ENCODE data around the gene LDLRAD3.
A peak's percentile ranks its signal among the peaks of the same experiment; 100 is the strongest.

LDLRAD3 gene

DNA sequence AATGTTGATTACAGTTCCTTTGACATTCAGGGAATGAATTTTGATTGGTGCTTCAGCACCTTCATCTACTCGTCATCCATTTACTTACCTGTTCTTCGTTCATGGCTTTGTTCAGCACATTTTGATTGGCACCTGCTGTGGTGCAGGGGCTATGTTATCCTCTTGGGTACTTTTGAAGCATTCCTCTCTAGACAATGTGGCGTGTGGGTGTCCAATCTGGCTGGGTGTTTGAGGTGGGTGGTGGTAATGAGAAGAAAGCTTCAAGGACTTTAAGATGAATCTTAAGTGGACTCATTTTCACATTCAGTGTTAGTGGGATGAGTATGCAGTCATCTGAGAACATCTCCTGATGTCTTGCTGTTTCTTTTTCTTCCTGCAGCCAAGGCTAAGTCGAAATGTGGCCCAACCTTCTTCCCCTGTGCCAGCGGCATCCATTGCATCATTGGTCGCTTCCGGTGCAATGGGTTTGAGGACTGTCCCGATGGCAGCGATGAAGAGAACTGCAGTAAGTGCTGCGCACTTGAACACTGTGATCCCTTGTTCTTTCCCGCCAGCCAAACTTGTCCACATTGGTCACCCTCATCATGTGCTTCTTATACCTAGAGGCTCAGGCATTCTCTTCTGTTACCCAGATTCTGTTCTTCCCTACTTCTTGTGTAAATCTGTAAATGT, 137.5 kb downstream of the LDLRAD3 start:
- no peak for DNase-seq

DNA sequence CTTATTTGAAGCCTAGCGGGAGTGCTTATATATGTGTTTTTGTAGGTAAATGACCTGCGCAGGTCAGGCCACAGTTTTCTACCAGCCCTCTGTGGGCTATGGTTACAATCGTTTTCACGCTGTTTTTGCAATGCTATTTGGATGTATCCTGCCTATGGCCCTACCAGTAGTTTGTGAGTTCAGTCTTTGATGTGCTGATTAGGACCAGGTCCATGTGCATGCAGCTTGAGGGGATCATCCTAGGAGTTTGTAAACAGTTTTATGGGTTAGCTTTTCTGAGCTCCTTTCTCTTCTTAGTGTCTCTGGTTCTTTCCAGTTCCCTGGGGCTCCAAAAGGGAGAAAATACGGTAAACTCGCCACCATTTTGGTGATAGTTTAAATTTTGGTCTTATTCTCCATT, 142.5 kb downstream of the LDLRAD3 start:
- DNase-seq, result no peak

DNA sequence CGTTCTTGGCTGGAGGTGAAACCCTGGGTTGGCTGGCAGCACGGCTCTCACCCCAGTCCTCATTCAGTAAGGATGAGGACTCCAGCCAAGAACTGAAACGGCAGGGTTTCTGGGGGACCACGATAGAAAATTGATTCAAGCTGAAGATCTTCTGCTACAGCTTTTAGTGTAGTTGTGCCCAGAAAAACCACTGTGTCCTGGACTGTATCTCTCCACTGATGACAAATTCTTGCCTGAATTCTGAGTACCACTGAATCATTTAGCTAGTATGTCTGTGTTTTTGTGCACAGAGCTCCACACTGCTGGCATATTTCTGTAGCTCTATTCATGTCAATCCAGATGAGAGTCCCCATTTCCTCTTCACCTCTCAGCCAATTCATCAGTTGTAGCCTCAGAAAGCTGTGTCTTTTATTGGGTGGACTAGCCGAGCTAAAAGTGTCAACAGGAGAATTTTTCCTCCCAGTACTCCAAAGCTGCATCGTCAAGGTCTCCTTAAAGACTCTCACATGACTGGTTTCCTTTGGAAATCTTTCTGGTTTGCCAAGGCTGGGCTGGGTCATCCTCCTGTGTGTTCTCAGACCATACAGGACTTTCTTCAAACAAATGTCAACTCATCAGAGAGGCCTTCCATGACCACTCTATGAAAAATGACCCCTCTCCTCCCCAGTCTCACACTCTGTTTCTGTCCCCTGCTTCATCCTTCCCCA, 144.6 kb downstream of the LDLRAD3 start:
- DNase-seq, result no peak

DNA sequence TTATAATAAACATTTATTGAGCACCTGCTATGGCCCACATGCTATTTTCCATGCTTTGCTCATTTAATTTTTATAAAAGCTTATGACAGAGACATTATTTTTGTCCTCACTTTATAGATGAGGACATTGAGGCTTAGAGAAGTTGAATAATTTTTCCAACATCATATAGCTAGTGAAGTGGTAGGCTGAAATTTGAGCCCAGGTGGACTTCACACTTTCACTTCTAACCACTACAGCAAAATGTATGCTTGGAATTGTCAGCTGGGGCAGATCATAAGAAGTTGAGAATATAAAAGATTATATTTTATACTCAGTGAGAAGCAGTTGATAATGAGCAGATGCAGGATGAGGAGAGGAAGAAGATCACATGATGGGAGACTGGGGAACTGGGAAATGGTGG, 146.1 kb downstream of the LDLRAD3 start:
- DNase-seq, result no peak

DNA sequence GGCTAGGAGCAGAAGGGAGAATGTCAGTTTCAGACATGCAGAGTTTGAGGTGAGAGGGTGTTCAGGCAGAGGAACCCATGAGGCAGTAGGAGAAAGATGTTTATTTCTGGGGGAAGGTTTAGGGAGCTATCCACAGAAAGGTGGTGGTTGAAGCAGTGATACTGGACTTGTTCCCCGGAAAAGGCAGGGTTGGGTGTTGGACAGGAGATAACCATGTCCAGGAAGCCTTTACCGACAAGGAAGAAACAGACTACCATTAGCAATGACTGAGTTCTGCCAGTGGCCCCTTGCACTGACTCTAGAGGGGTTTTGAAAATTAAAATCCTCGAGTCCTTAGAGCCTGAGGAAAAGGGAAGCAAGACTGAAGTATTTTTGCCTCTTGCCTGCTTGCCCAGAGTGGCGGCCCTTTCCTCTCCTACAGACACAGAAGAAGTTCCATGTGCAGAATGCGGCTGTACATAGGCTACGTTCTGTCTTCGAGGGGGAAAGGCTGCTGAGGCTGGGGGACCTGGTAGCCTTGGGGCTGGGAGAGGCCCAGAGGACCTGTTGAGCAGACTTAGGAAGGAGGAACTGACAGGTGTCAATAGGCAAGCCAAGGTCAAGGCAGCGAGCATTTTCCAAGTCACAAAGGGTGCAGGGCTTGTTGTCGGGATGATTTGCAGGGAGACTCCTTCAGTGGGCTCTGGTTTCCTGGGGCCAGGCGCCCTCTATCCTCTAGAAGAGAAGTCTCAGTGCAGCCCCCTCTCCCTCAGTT, 146.7 kb downstream of the LDLRAD3 start:
- DNase-seq, result no peak

DNA sequence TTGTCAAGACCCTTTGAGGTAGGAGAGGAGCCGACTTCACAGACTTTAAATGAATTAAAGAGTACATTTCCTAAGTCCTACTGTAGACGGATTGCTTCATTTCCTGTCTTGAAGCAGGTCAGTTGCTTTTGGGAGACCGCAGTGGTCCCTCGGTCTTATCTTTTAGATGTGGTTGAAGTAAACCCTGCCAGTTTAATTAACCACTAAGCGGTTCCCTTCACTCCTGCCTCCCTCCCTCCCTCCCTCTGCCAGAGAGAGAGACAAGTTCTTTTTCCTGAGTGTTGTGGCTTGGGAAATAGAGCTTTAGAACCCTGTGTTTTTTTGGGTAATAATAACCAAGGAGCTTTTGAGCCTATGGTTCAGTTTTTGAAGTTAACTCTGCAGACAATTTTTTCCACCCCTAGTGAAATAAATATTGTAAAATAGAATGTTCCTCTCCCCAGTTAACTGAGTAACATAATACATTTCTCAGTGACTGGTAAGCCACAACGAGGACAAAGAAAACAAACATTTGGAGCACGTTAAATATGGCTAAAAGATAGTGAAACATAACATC, 147.5 kb downstream of the LDLRAD3 start:
- no peak for DNase-seq

DNA sequence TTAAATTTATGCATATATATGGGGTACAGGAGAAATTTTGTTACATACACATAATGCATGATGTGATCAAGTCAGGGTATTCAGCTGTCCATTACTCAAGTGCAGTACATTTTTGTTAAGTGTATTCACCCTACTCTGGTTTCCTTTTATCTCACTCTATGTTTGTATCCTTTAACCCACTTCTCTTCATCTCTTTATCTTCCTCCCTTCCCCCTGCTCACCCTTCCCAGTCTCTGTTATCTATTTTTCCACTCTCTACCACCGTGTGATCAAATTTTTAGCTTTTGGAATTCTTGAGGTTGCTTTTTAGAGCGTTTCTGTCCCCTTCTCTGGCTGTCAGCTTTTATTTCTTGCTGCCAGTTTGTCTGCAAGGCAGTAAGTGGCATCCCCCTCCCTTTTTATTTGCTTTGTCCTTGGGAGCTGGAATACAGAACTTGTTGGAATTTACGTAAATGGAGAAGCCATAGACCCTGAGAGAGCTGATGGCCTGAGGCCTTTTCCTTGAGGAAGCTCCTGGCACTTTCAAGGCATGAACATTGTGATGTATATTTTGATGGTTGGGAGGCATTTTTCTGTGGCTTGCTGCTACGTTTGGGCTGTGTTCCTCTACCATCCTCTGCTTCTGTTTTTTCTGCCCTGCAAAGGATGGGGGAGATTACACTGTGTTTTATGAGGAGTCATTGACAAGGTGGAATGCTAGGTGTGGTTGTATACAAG, 148.6 kb downstream of the LDLRAD3 start:
- no peak for DNase-seq

DNA sequence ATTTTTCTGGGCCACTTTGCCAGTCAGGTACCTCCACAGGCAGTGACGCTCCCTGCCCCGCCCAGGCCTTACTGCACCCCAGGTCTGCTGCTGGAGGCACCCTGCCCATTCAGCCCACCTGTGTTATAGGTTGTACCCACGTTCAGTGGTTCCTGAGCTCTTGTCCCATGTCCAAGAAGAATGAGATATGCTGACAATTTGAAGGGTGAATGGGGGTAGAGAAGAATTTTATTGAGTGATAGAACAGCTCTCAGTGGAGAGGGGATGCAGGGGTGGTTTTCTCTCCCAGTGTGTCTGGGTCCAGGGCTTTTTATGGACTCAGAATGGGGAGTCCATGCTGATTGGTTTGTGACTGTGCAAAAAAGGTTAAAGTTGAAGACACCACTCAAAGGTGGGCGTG, 149.7 kb downstream of the LDLRAD3 start:
- DNase-seq, result no peak

DNA sequence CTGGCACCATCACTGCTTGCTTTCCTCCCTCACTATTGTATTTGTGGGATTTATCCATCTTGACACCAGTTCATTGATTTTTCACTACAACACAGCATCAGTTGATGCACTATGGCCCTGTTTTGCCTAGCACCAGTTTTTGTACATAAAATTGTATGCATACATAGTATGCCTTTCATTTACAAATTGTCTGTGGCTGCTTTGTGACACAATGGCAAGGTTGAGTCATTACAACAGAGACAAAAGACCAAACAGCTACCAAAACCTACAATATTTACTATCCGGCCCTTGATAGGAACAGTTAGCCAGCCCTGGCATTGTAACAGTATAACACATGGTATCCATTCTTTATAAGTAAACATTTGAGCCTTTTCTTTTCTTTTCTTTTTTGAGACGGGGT, 150.3 kb downstream of the LDLRAD3 start:
- no peak for DNase-seq

DNA sequence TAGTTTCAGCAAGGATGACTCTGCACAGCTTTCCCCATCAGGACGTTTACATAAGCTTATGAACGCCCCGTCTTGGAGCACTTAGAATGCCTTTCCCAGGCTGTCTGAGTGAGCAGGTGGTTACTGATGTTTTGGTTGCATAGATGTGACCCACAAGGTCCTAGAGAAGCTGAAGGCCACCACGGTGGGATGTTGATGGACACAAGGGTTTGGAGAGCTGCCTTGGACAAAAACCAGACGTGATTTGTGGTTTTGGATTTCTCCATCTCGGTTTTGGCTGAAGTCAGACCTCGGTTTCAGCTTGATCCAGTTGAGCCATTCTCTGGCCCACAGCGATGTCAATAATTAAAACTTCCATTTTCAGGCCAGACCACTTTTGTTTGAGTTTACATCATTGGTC, 151.9 kb downstream of the LDLRAD3 start:
- DNase-seq, result no peak

DNA sequence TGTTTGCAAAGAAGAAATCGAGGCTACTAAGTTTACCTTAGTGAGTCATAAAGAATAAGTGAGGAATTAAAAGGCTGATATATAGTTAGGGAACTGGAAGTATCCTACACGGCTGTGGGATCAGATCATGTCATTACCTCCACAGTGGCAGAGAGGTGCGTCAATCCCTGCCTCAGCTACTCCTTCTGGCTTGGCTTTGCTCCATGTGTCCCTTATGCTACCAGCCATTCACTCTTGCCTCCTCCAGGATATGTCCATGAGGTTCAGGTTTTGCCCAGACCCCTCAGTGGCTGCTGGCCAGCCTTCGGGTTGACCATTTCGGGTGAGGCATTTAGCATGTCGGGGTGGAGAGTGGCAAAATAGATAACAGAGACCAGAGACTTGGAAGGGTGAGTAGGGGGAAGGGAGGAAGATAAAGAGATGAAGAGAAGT, 153.4 kb downstream of the LDLRAD3 start:
- no peak for DNase-seq

DNA sequence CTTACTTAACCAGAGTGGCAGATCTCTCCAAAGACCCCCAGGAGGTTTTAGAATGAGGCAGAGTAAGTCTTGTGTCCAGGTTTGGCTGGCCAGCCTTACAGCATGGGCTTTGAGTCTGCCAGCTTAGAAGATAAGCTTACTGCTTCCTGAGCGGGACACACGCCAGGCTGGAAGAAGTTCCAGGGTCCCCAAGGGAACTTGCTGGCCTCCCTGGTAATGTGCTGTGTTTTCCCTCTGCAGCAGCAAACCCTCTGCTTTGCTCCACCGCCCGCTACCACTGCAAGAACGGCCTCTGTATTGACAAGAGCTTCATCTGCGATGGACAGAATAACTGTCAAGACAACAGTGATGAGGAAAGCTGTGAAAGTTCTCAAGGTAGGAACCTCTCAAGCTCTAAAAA, 154.2 kb downstream of the LDLRAD3 start:
- no peak for DNase-seq

DNA sequence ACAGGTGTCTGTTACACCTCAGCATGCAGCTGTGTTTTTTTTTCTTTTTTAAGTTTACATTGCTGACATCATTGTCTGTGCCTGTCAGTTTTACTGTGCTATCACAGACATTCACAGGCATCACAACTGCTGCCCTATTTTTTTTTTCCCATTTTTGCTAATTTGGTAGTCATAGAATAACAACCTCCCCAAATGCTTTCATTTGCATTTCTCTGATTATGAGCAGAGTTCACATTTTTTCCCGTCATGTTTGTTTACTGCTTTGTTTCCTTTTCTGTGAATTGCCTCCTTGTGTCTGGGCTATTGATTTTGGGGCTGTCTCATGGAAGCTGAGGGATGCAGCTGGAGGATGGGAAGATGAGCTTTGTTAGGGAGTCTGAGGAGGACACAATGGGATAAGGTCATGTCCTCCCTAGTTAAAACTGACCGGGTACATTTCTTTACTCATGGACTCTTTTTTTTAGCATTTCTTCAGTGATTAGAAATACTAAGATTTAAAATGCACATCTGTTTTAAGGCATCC, 155.1 kb downstream of the LDLRAD3 start:
- peak; percentile 55 for DNase-seq

DNA sequence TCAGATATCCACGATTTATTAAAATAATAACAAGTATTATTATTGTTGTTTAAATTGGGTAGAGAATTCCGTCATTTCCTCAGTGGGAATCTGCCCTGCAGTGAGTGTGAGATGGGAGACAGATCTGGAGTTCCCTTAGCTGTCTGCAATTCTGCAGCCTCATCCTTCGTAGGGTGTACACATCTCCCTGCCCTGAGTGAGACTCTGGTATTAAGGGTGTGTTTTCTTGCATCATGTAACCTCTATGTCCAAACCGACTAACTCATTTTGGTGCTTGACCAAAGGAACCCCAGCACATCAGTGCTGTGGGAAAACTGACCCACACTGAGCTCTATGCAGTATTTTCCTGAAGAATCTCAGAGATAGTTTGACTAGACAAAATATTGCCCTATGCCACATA, 157.6 kb downstream of the LDLRAD3 start:
- DNase-seq, result no peak

DNA sequence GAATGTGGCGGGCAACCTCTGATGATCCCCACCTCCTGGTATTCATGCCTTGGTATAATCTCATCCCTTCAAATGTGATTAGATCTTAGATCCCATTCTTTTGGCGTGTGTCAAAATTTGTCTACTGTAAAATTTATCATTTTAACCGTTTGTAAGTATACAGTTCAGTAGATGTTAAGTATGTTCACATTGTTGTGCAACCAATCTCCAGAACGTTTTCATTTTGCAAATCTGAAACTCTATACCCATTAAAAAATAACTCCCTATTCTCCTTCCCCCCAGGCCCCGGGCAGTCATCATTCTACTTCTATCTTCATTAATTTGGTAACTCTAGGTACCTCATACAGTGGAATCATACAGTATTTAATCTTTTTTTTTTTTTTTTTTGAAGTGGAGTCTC, 159.0 kb downstream of the LDLRAD3 start:
- no peak for DNase-seq

DNA sequence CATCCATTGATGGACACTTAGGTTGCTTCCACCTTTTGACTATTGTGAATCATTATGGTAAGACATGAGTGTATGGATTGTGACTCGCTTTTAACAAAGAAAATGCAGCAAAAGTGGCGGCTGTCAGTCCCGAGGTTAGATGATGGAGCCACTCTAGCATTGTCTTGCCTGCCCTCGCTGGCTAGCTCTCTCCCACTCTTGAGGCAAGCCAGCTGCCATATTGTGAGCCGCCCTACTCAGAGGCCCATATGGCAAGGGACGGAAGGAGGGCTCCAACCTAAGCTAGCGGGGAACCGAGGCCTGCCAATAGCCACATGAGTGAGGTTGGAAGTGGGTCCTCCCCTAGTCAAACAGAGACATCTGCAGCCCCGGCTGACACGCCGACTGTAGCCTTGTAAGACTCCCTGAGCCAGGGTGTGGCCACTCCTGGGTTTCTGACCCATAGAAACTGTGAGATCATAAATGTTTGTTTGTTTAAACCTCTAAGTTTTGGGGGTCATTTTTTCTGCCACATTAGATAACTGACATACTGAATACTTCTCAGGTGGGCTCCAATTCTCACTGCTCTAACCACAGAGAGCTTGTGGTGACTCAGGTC, 160.2 kb downstream of the LDLRAD3 start:
- DNase-seq, result no peak

DNA sequence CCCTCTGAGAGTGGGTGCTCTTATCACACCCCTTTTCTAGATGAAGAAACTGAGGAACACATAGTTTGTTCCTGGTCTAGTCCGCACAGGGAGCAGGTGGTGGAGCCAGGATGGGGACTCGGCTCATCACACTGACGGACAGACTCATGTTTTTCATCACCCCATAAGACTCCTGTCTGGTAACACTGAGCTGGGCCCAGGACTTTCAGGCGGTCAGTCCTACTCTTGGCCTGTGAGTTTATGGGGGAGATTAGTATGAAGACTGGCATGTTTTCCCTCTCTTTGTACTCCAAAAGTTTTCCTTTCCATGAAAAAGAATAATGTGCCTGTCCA, 160.8 kb downstream of the LDLRAD3 start:
- DNase-seq, result no peak

DNA sequence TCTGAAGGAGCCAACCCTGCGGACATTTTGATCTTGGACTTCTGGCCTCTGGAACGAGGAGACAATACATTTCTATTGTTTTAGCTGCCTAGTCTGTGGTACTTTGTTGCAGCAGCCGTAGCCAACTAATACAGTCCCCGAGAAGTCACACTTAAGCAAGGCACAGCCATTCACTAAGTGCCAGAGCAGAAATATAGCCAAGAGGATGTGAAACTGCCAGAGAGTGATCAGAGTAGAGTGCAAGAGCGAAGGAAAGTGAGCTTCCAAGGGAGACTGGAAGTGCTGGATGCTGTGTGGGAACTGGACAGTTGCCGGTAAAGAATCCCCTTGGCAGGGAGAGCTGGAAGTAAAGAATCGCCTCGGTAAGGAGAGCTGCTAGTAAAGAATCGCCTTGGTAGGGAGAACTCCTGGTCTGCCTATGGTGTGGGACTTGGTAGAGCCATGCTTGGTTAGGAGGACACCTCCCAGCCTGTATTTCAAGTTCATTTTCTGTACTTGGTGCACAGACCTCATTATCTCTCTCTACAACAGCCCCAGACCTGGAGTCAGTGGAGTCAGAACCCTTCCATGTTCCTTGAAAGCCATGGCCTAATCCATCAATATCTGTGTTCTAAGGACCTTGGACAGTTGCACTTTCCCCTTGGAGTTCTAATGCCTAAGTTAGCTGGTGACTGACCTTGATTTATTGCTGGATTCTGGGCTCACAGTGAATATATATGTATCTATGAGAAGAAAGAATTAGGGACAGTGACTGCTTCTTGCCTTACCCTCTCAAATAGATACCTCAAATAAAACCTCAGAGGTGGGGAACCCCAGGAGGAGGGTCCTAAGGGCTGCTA, 162.1 kb downstream of the LDLRAD3 start:
- no peak for DNase-seq

DNA sequence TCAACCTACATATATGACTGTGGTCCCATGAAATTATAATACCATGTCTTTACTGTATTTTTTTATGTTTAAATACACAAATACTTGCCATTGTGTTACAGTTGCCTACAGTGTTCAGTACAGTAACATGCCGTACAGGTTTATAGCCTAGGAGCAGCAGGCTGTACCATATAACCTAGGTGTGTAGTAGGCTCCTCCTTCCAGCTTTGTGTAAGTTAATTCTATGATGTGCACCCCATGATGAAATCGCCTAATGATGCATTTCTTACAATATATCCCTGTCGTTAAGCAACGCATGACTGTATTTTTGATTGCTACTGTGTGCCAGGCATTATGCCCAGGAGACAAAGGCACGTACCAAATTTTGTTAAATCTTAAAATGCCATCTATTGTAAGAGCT, 163.7 kb downstream of the LDLRAD3 start:
- DNase-seq, result no peak

DNA sequence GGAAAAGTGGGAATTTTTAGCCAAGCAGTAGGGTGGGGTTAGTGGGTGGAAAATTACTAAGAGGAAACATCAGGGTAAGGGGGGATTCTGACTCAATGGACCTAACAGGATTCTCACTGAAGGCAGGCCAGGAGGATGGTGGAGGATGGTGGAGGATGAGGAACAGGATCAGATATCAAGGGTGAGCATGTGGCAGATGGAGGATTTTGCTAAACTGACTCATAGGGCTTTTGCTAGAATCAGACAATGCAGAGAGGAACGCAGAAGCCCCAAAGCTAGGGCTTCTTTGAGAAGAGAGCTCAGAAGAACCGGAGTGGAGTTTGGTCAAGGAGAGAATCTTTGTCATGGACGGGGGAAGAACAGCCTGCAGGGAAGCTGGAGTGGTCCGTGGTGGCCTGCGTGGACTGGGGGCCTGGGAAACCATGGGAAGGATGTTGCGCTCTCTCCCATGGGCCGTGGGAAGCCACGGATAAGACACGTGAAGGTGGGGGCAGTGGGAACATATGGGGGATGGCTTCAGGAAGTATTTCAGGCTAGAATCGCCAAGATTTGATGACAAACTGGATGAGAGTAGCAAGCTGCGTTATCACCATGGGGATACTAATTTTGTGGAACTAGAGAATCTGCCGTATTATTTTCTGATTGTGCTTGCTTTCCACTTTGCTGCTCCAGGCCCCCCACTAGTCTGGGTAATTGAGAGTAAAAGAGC, 165.2 kb downstream of the LDLRAD3 start:
- no peak for DNase-seq

DNA sequence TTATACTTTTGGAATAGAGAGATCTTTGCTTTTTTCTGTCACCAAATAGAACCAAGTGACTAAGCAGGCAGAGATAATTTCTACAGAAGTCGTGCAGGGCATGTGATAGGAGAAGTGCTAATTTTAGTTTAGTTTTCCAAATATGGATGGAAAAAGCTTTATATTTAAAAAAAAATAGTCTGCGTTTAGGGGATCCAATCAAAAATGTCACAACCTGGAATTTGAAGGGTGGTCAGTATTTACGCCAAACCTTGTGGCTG, 165.7 kb downstream of the LDLRAD3 start:
- no peak for DNase-seq
